Mesothelial cell of epicardium (in vitro differentiated cells): ENCODE measurements around the gene EZR. TPM values are rescaled to one million over a fixed set of nuclear protein-coding genes. Genes with fewer than 3 reads are reported as not detected.
A peak's percentile ranks its signal among the peaks of the same experiment; 100 is the strongest.

Experiments
- DNase-seq, 2 experiments: peaks; one replicate each; pipeline ENCODE4 v3.0.0; 2021; ENCODE audit warnings: low spot score in 2 of 2; ENCODE audit not compliant: unreplicated experiment in 2 of 2
- H3K27ac Mint-ChIP-seq: 2 replicates; pipeline ENCODE4 v1.8.0; 2021; ENCODE audit warnings: mixed read lengths
- H3K27me3 Mint-ChIP-seq: 2 replicates; pipeline ENCODE4 v1.8.0; 2021; ENCODE audit warnings: low read depth, mixed read lengths
- H3K36me3 Mint-ChIP-seq: 2 replicates; pipeline ENCODE4 v1.8.0; 2021; ENCODE audit warnings: mixed read lengths
- H3K4me1 Mint-ChIP-seq: 2 replicates; pipeline ENCODE4 v1.8.0; 2021; ENCODE audit warnings: mixed read lengths
- H3K4me3 Mint-ChIP-seq: 2 replicates; pipeline ENCODE4 v1.8.0; 2021; ENCODE audit warnings: mild to moderate bottlenecking, moderate library complexity, mixed read lengths
- H3K9me3 Mint-ChIP-seq: 2 replicates; pipeline ENCODE4 v1.8.0; 2021; ENCODE audit warnings: mixed read lengths
- total RNA-seq: library from RNA; stranded (reverse); gene quantifications from 3 replicates; pipeline ENCODE4 v1.2.1, GENCODE V29; 2021
- TF ChIP-seq, protein P1 (sequence below): fragments of 200-600 bp; sonication (generic); IDR thresholded peaks from one replicate; pipeline ENCODE4 v1.5.0; 2021; ENCODE audit warnings: antibody characterized with exemption; ENCODE audit not compliant: unreplicated experiment

EZR gene
- total RNA-seq, 1 donor from 2014 or later, result 195 TPM

- H3K27me3 Mint-ChIP-seq, result no peaks in the 10 kb centered on the region
- TF ChIP-seq, protein P1, sequence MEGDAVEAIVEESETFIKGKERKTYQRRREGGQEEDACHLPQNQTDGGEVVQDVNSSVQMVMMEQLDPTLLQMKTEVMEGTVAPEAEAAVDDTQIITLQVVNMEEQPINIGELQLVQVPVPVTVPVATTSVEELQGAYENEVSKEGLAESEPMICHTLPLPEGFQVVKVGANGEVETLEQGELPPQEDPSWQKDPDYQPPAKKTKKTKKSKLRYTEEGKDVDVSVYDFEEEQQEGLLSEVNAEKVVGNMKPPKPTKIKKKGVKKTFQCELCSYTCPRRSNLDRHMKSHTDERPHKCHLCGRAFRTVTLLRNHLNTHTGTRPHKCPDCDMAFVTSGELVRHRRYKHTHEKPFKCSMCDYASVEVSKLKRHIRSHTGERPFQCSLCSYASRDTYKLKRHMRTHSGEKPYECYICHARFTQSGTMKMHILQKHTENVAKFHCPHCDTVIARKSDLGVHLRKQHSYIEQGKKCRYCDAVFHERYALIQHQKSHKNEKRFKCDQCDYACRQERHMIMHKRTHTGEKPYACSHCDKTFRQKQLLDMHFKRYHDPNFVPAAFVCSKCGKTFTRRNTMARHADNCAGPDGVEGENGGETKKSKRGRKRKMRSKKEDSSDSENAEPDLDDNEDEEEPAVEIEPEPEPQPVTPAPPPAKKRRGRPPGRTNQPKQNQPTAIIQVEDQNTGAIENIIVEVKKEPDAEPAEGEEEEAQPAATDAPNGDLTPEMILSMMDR, result no peak
- no peak overlapping the region for H3K4me3 Mint-ChIP-seq
- H3K9me3 Mint-ChIP-seq, result no peaks in the 10 kb centered on the region
- DNase-seq, result no peak
- H3K27ac Mint-ChIP-seq, result no peak overlapping the region
- H3K4me1 Mint-ChIP-seq, result peaks cover 29% of the 10 kb centered on the region
- H3K36me3 Mint-ChIP-seq, result peaks cover 58% of the 10 kb centered on the region
Measured at GRCh38 chr6:158777510-158777909, 41.7 kb downstream of the EZR start.

GRCh38 chr6:158776737-158777136, 42.4 kb downstream of the EZR start:
- Mint-ChIP-seq H3K9me3 (no peaks in the 10 kb centered on the region), H3K4me3 (no peak overlapping the region), H3K27me3 (no peaks in the 10 kb centered on the region), H3K27ac (peak overlapping the region; percentile 13), H3K36me3 (peaks cover 60% of the 10 kb centered on the region), H3K4me1 (peaks cover 23% of the 10 kb centered on the region)
- no peak for DNase-seq
- TF ChIP-seq, protein P1, result no peak

GRCh38 chr6:158775832-158776231, 43.3 kb downstream of the EZR start:
- no peak overlapping the region for H3K4me3 Mint-ChIP-seq
- H3K27me3 Mint-ChIP-seq, result no peaks in the 10 kb centered on the region
- H3K27ac Mint-ChIP-seq, result no peak overlapping the region
- TF ChIP-seq, protein P1, result no peak
- peaks cover 66% of the 10 kb centered on the region for H3K36me3 Mint-ChIP-seq
- peaks cover 14% of the 10 kb centered on the region for H3K4me1 Mint-ChIP-seq
- H3K9me3 Mint-ChIP-seq, result no peaks in the 10 kb centered on the region
- no peak for DNase-seq

GRCh38 chr6:158774717-158775449, 44.3 kb downstream of the EZR start:
- TF ChIP-seq, protein P1, result no peak
- Mint-ChIP-seq H3K27ac (no peak overlapping the region), H3K4me3 (no peak overlapping the region), H3K36me3 (peaks cover 75% of the 10 kb centered on the region), H3K4me1 (peaks cover 6% of the 10 kb centered on the region), H3K27me3 (no peaks in the 10 kb centered on the region), H3K9me3 (no peaks in the 10 kb centered on the region)
- no peak for DNase-seq

- Mint-ChIP-seq H3K9me3 (no peaks in the 10 kb centered on the region), H3K4me1 (peaks cover 1% of the 10 kb centered on the region), H3K4me3 (no peak overlapping the region), H3K36me3 (peaks cover 77% of the 10 kb centered on the region), H3K27me3 (no peaks in the 10 kb centered on the region), H3K27ac (peak overlapping the region; percentile 80)
- TF ChIP-seq, protein P1, result no peak
- no peak for DNase-seq
Measured at GRCh38 chr6:158773581-158774449, 45.4 kb downstream of the EZR start.
